ENCODE results near the gene CORO1C. TPM values are rescaled to one million over a fixed set of nuclear protein-coding genes. Genes with fewer than 3 reads are reported as not detected.

CORO1C gene
- total and polyA plus RNA-seq, 9 of the 15 experiments (the other 6 are each of a cell fraction or from before 2014, with no cell fraction given): 55.2 to 280 (median 150) TPM

- TF ChIP-seq, protein P1, sequence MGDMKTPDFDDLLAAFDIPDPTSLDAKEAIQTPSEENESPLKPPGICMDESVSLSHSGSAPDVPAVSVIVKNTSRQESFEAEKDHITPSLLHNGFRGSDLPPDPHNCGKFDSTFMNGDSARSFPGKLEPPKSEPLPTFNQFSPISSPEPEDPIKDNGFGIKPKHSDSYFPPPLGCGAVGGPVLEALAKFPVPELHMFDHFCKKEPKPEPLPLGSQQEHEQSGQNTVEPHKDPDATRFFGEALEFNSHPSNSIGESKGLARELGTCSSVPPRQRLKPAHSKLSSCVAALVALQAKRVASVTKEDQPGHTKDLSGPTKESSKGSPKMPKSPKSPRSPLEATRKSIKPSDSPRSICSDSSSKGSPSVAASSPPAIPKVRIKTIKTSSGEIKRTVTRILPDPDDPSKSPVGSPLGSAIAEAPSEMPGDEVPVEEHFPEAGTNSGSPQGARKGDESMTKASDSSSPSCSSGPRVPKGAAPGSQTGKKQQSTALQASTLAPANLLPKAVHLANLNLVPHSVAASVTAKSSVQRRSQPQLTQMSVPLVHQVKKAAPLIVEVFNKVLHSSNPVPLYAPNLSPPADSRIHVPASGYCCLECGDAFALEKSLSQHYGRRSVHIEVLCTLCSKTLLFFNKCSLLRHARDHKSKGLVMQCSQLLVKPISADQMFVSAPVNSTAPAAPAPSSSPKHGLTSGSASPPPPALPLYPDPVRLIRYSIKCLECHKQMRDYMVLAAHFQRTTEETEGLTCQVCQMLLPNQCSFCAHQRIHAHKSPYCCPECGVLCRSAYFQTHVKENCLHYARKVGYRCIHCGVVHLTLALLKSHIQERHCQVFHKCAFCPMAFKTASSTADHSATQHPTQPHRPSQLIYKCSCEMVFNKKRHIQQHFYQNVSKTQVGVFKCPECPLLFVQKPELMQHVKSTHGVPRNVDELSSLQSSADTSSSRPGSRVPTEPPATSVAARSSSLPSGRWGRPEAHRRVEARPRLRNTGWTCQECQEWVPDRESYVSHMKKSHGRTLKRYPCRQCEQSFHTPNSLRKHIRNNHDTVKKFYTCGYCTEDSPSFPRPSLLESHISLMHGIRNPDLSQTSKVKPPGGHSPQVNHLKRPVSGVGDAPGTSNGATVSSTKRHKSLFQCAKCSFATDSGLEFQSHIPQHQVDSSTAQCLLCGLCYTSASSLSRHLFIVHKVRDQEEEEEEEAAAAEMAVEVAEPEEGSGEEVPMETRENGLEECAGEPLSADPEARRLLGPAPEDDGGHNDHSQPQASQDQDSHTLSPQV (IDR thresholded peaks at IDR 0.05): peak; percentile 42; the same call in 1 of the 2 replicates
- TF ChIP-seq POLR2G (IDR thresholded peaks at IDR 0.05; ENCODE audit: low read depth, low read length) (no peak), ZFX (CRISPR knock-in tag; IDR thresholded peaks at IDR 0.05) (0 out of 2 replicates have a peak, but pooled peaks have one; percentile 33), NELFE (IDR thresholded peaks at IDR 0.05; ENCODE audit: insufficient read depth, insufficient read length) (no peak), CREBBP (IDR thresholded peaks at IDR 0.05; ENCODE audit: low read depth, low read length) (no peak), PHF8 (IDR thresholded peaks at IDR 0.05; ENCODE audit: borderline replicate concordance, low read length) (peak; percentile 22; the same call in 1 of the 2 replicates), ZZZ3 (IDR thresholded peaks at IDR 0.05) (0 out of 2 replicates have a peak, but pooled peaks have one; percentile 55), ZNF165 (CRISPR knock-in tag; IDR thresholded peaks at IDR 0.05; ENCODE audit: borderline replicate concordance) (peak; percentile 83; the same call in 1 of the 2 replicates), E2F3 (CRISPR knock-in tag; IDR thresholded peaks at IDR 0.05) (0 out of 2 replicates have a peak, but pooled peaks have one; percentile 58), ZNF23 (CRISPR knock-in tag; IDR thresholded peaks at IDR 0.05) (0 out of 2 replicates have a peak, but pooled peaks have one; percentile 6), ZNF639 (CRISPR knock-in tag; conservative IDR thresholded peaks at IDR 0.05 in 1 of 2, IDR thresholded peaks at IDR 0.05 in 1 of 2) (peak in 1 of 2 experiments; percentile 11; a peak in 1 of 4 replicates), ATF4 (CRISPR knock-in tag; IDR thresholded peaks at IDR 0.05) (peak; percentile 61; the same call in 1 of the 2 replicates), JUNB (CRISPR knock-in tag; conservative IDR thresholded peaks at IDR 0.05) (peak; percentile 33; the same call in 1 of the 2 replicates), MYNN (IDR thresholded peaks at IDR 0.05) (no peak), MYNN (CRISPR knock-in tag; IDR thresholded peaks at IDR 0.05) (no peak), TOE1 (IDR thresholded peaks at IDR 0.05; ENCODE audit: borderline replicate concordance) (0 out of 2 replicates have a peak, but pooled peaks have one; percentile 4), TOE1 (CRISPR knock-in tag; IDR thresholded peaks at IDR 0.05; ENCODE audit: borderline replicate concordance, low read depth) (no peak)
- TF ChIP-seq, protein P2, sequence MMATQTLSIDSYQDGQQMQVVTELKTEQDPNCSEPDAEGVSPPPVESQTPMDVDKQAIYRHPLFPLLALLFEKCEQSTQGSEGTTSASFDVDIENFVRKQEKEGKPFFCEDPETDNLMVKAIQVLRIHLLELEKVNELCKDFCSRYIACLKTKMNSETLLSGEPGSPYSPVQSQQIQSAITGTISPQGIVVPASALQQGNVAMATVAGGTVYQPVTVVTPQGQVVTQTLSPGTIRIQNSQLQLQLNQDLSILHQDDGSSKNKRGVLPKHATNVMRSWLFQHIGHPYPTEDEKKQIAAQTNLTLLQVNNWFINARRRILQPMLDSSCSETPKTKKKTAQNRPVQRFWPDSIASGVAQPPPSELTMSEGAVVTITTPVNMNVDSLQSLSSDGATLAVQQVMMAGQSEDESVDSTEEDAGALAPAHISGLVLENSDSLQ (IDR thresholded peaks at IDR 0.05): peak; percentile 15; the same call in 1 of the 2 replicates
Observed at GRCh38 chr12:108690191-108690518, 41.2 kb downstream of the CORO1C start (continued).
